GM19324 (cell line): Measurements from ENCODE around the gene ZNF341.
"Not testable (repeated sequence)": the region's sequence is repeated elsewhere in the genome, so short reads cannot be mapped to it uniquely, and the experiment has no call there.

ENCODE experiments used
- ATAC-seq: cut with Tn5 transposase; IDR thresholded peaks from one replicate; pipeline ENCODE4 v1.9.1; 2021; ENCODE audit warnings: mild to moderate bottlenecking, moderate library complexity; ENCODE audit not compliant: unreplicated experiment, low FRiP score

Gene ZNF341

GRCh38 chr20:33731693-33732165 lies at the start of gene ZNF341:
TSS of gene ZNF341 (plus strand) at chr20:33731996. CDS start at chr20:33732022, 26 bp downstream.
- ATAC-seq = peak; percentile 85

- ATAC-seq = no peak
These were observed 47.1 kb upstream of the ZNF341 start for GRCh38 chr20:33684533-33685327.

GRCh38 chr20:33685328-33686099 lies 46.3 kb upstream of the ZNF341 start:
- ATAC-seq = peak; percentile 23

- peak; percentile 89 for ATAC-seq
These were observed 45.5 kb upstream of the ZNF341 start, which contains the start of gene E2F1 for GRCh38 chr20:33686100-33686983. TSS of gene E2F1 (minus strand) at chr20:33686385. CDS start at chr20:33686264, 121 bp downstream.

GRCh38 chr20:33686984-33687366 lies 44.8 kb upstream of the ZNF341 start:
- no peak for ATAC-seq

GRCh38 chr20:33687370-33687915 lies 44.4 kb upstream of the ZNF341 start:
- no peak for ATAC-seq

- ATAC-seq = no peak
These were observed 43.5 kb upstream of the ZNF341 start for GRCh38 chr20:33687993-33688937.

GRCh38 chr20:33688938-33689424 lies 42.8 kb upstream of the ZNF341 start:
- ATAC-seq = no peak

- no peak for ATAC-seq
These were observed 42.3 kb upstream of the ZNF341 start for GRCh38 chr20:33689493-33689892.

- ATAC-seq = no peak
These were observed 41.8 kb upstream of the ZNF341 start for GRCh38 chr20:33689973-33690372.

- ATAC-seq = no peak
These were observed 38.5 kb upstream of the ZNF341 start for GRCh38 chr20:33693289-33693688.

- ATAC-seq = no peak
These were observed 37.8 kb upstream of the ZNF341 start for GRCh38 chr20:33693741-33694638.

GRCh38 chr20:33694639-33695012 lies 37.2 kb upstream of the ZNF341 start:
- ATAC-seq = no peak

- ATAC-seq = no peak
These were observed 35.3 kb upstream of the ZNF341 start for GRCh38 chr20:33696448-33696847.

- ATAC-seq = no peak
These were observed 34.7 kb upstream of the ZNF341 start for GRCh38 chr20:33697129-33697528.

- ATAC-seq = not testable (repeated sequence)
These were observed 32.8 kb upstream of the ZNF341 start for GRCh38 chr20:33698966-33699365.

- not testable (repeated sequence) for ATAC-seq
These were observed 30.9 kb upstream of the ZNF341 start for GRCh38 chr20:33700696-33701441.
